GM10248 (cell line): ENCODE measurements around the gene MELK.
A peak's percentile ranks its signal among the peaks of the same experiment; 100 is the strongest.
"Not testable (repeated sequence)": the region's sequence is repeated elsewhere in the genome, so short reads cannot be mapped to it uniquely, and the experiment has no call there.

Source experiments
- CTCF ChIA-PET: fragments of 300-600 bp; sonication (Branson Sonifier 250); formaldehyde crosslinking; extraction: SDS; loops from one replicate; lab custom pipeline; 2021; ENCODE audit warnings: antibody characterized with exemption; lab: Yijun Ruan, JAX
- POLR2A ChIA-PET: fragments of 350-650 bp; sonication (Branson Sonifier 250); formaldehyde crosslinking; extraction: SDS; loops from one replicate; lab custom pipeline; 2020; ENCODE audit warnings: antibody characterized with exemption; lab: Yijun Ruan, JAX
- DNase-seq: peaks from one replicate; pipeline ENCODE4 v3.0.0; 2012; ENCODE audit errors: extremely low spot score
- TF ChIP-seq, protein P1 (sequence below): IDR thresholded peaks from 2 replicates; pipeline ENCODE4 v1.5.1; 2012; ENCODE audit warnings: mild to moderate bottlenecking, low read depth; ENCODE audit errors: extremely low read depth, missing control alignments, control extremely low read depth

The MELK gene

DNA sequence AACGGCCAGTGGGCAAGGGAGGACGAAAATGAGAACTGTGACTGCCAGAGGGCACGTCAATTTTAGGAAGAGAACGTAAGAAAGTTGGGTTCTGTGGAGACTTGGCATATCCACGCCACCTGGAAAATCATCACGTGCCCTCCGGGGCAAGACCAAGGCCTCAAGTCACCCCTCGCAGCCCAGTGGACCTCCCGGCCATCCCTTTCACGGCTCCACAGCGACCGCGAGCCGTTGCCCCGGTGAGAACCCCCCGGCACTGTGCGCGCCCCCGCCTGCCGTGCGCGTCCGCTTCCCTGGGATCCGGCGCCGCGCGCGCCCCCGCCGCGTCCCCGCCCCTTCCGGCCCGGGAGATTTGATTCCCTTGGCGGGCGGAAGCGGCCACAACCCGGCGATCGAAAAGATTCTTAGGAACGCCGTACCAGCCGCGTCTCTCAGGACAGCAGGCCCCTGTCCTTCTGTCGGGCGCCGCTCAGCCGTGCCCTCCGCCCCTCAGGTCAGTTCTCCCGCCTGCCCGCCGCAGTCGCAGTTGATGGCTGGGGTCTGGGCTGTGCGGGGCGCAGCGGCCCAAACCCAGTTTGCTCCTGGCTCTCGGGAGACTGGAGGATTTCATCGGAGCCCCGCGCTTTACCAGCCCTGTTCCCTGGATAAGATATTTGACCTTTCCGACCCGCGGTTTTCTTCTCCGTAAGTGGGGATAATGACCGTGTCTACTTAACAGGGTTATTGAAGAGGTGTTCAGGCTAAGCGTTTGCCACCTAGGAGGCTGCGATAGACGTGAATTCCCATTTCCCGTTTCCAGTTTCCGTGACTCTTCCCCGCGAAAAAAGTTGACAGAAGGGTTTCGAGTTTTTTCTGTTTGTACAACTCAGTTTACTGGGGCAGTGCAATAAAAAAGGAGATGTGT is at the start of gene MELK:
Gene MELK, plus strand, starts transcription at position 381 of the 904 bp plus-strand sequence. CDS start 8,787 bp downstream, outside the sequence.
- ChIA-PET CTCF (no interaction called here), POLR2A (interaction anchor here (0.5 kb wide), 1 partner anchor 405 kb away, joined by 3 read pairs; no protein-coding TSS in a partner anchor)
- DNase-seq: peak; percentile 95
- TF ChIP-seq, protein P1, sequence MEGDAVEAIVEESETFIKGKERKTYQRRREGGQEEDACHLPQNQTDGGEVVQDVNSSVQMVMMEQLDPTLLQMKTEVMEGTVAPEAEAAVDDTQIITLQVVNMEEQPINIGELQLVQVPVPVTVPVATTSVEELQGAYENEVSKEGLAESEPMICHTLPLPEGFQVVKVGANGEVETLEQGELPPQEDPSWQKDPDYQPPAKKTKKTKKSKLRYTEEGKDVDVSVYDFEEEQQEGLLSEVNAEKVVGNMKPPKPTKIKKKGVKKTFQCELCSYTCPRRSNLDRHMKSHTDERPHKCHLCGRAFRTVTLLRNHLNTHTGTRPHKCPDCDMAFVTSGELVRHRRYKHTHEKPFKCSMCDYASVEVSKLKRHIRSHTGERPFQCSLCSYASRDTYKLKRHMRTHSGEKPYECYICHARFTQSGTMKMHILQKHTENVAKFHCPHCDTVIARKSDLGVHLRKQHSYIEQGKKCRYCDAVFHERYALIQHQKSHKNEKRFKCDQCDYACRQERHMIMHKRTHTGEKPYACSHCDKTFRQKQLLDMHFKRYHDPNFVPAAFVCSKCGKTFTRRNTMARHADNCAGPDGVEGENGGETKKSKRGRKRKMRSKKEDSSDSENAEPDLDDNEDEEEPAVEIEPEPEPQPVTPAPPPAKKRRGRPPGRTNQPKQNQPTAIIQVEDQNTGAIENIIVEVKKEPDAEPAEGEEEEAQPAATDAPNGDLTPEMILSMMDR: no peak

DNA sequence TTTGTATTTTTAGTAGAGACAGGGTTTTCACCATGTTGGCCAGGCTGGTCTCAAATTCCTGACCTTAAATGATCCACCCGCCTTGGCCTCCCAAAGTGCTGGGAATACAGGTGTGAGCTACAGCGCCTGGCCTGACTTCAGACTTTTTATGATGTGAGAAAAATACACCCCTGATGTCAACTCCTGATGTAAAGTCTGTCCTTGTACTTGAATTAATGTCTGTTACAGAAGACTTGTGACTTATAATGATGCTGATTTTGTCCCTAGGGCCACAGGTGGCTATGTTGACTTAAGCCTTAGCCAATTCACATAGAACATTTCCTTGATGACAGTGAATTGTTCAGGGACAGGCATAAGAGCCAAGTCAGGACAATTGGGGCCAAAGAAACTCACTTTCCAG is 42.5 kb upstream of the MELK start:
- no peak for DNase-seq
- ChIA-PET POLR2A (no interaction called here), CTCF (interaction anchor here (1.1 to 1.7 kb wide), 3 partner anchors 16 to 124 kb away, joined by 3 read pairs; no protein-coding TSS in a partner anchor)
- TF ChIP-seq, protein P1: no peak

DNA sequence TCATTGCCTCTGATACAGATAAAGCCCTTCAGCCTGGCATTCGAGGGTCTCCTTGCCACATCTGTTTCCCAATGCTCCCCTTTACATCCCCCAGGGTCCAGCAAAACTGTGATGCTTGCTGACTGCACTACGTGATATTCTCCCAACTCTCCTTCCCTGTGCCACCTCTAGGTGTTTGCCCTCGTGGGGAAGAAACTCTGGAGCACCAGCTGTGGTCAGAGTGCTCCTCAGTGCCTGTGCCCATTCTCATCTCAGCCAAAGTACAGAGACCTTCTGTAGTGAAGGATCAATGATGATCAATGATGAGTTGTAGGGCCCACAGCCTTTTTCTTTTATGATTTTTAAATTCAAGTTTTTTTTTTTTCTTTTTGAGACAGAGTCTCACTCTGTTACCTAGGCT is 40.3 kb upstream of the MELK start:
- CTCF ChIA-PET: no interaction called here
- TF ChIP-seq, protein P1: no peak
- DNase-seq: no peak
- POLR2A ChIA-PET: no interaction called here

DNA sequence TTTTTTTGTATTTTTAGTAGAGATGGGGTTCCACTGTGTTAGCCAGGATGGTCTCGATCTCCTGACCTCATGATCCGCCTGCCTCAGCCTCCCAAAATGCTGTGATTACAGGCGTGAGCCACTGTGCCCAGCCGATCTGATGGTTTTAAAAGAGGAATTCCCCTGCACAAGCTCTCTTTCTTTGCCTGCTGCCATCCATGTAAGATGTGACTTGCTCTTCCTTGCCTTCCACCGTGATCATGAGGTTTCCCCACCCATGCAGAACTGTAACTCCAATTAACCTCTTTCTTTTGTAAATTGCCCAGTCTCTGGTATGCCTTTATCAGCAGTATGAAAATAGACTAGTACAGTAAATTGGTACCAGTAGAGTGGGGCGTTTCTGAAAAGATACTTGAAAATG is 39.0 kb upstream of the MELK start:
- POLR2A ChIA-PET, DNase-seq, CTCF ChIA-PET: not testable (repeated sequence)

DNA sequence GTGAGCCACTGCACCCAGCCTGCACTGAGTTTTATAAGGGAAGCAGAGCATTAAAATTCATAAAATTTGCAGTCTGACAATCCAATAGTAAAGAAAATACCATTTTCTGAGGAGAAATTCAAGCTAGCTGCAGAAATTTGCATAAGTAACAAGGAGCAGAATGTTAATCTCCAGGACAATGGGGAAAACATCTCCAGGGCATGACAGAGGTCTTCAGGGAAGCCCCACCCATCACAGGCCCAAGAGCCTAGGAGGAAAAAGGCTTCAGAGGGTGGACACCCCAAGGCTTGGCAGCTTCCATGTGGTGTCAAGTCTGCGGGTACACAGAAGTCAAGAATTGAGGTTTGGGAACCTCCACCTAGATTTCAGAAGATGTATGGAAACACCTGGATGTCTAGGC is 37.6 kb upstream of the MELK start:
- POLR2A ChIA-PET: no interaction called here
- CTCF ChIA-PET: interaction anchor here (1.5 kb wide), 1 partner anchor 21 kb away, joined by 7 read pairs; no protein-coding TSS in a partner anchor
- no peak for DNase-seq
- TF ChIP-seq, protein P1: no peak

DNA sequence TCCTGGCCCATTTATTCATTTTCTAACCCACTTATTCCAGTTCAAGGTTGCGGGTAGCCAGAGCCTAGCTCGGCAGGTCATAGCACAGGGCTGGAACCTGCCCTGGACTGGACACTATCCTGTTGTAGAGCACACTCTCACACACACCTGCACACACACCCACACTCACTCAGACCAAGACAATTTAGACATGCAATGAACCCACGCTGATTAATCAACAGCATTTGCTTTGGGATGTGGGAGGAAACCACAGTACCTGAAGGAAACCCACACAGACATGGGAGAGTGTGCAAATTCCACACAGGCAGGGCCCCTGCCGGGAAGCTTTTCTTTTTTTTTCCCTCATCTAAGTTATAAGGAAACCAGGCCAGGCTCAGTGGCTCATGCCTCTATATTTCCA is 34.8 kb upstream of the MELK start:
- no peak for DNase-seq
- ChIA-PET POLR2A (no interaction called here), CTCF (interaction anchor here (1.2 to 1.5 kb wide), 2 partner anchors 11 to 131 kb away, joined by 3 to 4 read pairs; no protein-coding TSS in a partner anchor)
- TF ChIP-seq, protein P1: no peak

DNA sequence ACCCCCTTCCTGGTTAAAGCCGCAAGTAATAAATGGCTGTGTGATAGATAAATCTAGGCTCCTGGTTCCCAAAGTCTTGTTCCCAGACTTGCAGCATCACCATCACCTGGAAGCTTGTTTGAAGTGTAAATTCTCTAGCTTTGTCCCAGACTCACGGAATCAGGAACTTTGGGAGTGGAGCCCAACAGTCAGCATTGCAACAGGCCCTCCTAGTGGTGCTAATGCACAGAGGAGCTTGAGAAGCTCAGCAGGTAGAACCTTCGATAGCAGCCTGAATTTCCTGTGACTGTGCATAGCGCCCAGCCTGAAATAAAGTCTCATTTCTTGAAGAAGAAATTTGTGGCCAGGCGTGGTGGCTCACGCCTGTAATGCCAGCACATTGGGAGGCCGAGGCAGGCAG is 30.3 kb upstream of the MELK start:
- CTCF ChIA-PET: interaction anchor here (1.1 to 1.6 kb wide), 2 partner anchors 14 to 135 kb away, joined by 4 to 5 read pairs; no protein-coding TSS in a partner anchor

More for the DNA sequence above, 30.3 kb upstream of the MELK start:
- DNase-seq: no peak
- POLR2A ChIA-PET: no interaction called here
- TF ChIP-seq, protein P1: no peak
